Ammon's horn (tissue), 1 donor: ENCODE measurements around the gene C21orf58.
A peak's percentile ranks its signal among the peaks of the same experiment; 100 is the strongest.
"Not testable (repeated sequence)": the region's sequence is repeated elsewhere in the genome, so short reads cannot be mapped to it uniquely, and the experiment has no call there.

Experiments
- DNase-seq: peaks from one replicate; pipeline ENCODE4 v3.0.0-alpha.2; 2016; ENCODE audit warnings: low spot score

The C21orf58 gene

GRCh38 chr21:46323227-46323709 is 402 bp downstream of the C21orf58 start:
- peak; percentile 23 for DNase-seq

- DNase-seq = no peak
These were observed 1.1 kb downstream of the C21orf58 start for GRCh38 chr21:46322351-46323226.

- no peak for DNase-seq
These were observed 3.3 kb downstream of the C21orf58 start for GRCh38 chr21:46320331-46320801.

- no peak for DNase-seq
These were observed 4.5 kb downstream of the C21orf58 start for GRCh38 chr21:46319186-46319585.

GRCh38 chr21:46318464-46318845 is 5.2 kb downstream of the C21orf58 start:
- no peak for DNase-seq

- DNase-seq = no peak
These were observed 5.8 kb downstream of the C21orf58 start for GRCh38 chr21:46317710-46318463.

- DNase-seq = no peak
These were observed 6.9 kb downstream of the C21orf58 start for GRCh38 chr21:46316708-46317324.

GRCh38 chr21:46314441-46315020 is 9.1 kb downstream of the C21orf58 start:
- DNase-seq = no peak

GRCh38 chr21:46312949-46313348 is 10.7 kb downstream of the C21orf58 start:
- DNase-seq = no peak

- no peak for DNase-seq
These were observed 12.1 kb downstream of the C21orf58 start for GRCh38 chr21:46311568-46311967.

- not testable (repeated sequence) for DNase-seq
These were observed 13.4 kb downstream of the C21orf58 start for GRCh38 chr21:46310260-46310659.

- DNase-seq = no peak
These were observed 15.2 kb downstream of the C21orf58 start for GRCh38 chr21:46308431-46308830.

- DNase-seq = no peak
These were observed 16.0 kb downstream of the C21orf58 start for GRCh38 chr21:46307625-46308024.

GRCh38 chr21:46304955-46305354 is 18.7 kb downstream of the C21orf58 start:
- DNase-seq = peak; percentile 63

GRCh38 chr21:46304437-46304836 is 19.2 kb downstream of the C21orf58 start:
- no peak for DNase-seq

- DNase-seq = no peak
These were observed 21.9 kb downstream of the C21orf58 start for GRCh38 chr21:46301759-46302158.

GRCh38 chr21:46299167-46299566 is 24.5 kb downstream of the C21orf58 start:
- no peak for DNase-seq

GRCh38 chr21:46297338-46298271 is 26.1 kb downstream of the C21orf58 start:
- DNase-seq = no peak

- peak; percentile 36 for DNase-seq
These were observed 27.5 kb downstream of the C21orf58 start for GRCh38 chr21:46295996-46296752.

- no peak for DNase-seq
These were observed 28.4 kb downstream of the C21orf58 start for GRCh38 chr21:46295177-46295770.
